OCI-LY3 (cell line): ENCODE data around the gene CPB1.

Source experiments
- H2AFZ ChIP-seq: fragments of 200-600, 300-600 bp; shearing (Covaris generic); 2 replicates; pipeline ENCODE4 v1.6.0; 2014; ENCODE audit warnings: antibody characterized with exemption, low read depth, low read length
- H3K27ac ChIP-seq: fragments of 200-600, 300-600 bp; sonication (generic); 2 replicates; pipeline ENCODE4 v1.5.1; 2014; ENCODE audit warnings: mild to moderate bottlenecking, low read length, moderate library complexity, mixed read lengths
- H3K27me3 ChIP-seq: fragments of 200-600, 300-600 bp; sonication (generic); 2 replicates; pipeline ENCODE4 v1.6.1; 2014; ENCODE audit warnings: low read depth, low read length, mixed read lengths
- H3K36me3 ChIP-seq: fragments of 200-600, 300-600 bp; sonication (generic); replicated peaks from 2 replicates; pipeline ENCODE3; 2014; ENCODE audit warnings: low read depth, low read length, mixed read lengths
- H3K4me1 ChIP-seq: fragments of 300-600, 200-600 bp; sonication (generic); 2 replicates; pipeline ENCODE4 v1.6.1; 2014; ENCODE audit warnings: low read length, mixed read lengths
- H3K4me2 ChIP-seq: fragments of 200-600, 300-600 bp; sonication (generic); 2 replicates; pipeline ENCODE4 v1.6.1; 2014; ENCODE audit warnings: low read length, mixed read lengths
- H3K4me3 ChIP-seq: fragments of 300-600, 200-600 bp; sonication (generic); 2 replicates; pipeline ENCODE4 v1.5.1; 2014; ENCODE audit warnings: antibody characterized with exemption, mild to moderate bottlenecking, low read length, moderate library complexity
- H3K79me2 ChIP-seq: fragments of 300-600, 200-600 bp; shearing (Covaris generic); 2 replicates; pipeline ENCODE4 v1.6.1; 2014; ENCODE audit warnings: mild to moderate bottlenecking, low read length, mixed read lengths
- H3K9ac ChIP-seq: fragments of 300-600, 200-600 bp; shearing (Covaris generic); 2 replicates; pipeline ENCODE4 v1.6.0; 2014; ENCODE audit warnings: mild to moderate bottlenecking, low read length, moderate library complexity
- H3K9me3 ChIP-seq: fragments of 200-600, 300-600 bp; shearing (Covaris generic); 2 replicates; pipeline ENCODE4 v1.6.1; 2014; ENCODE audit warnings: low read length, mixed read lengths; ENCODE audit not compliant: insufficient read depth
- H4K20me1 ChIP-seq: fragments of 200-600, 300-600 bp; sonication (generic); 2 replicates; pipeline ENCODE4 v1.6.1; 2016; ENCODE audit warnings: low read length, mixed read lengths; ENCODE audit not compliant: insufficient read depth
- CTCF ChIP-seq: fragments of 200-600, 300-600 bp; sonication (generic); IDR thresholded peaks from 2 replicates; pipeline ENCODE4 v1.5.1; 2014; ENCODE audit warnings: antibody characterized with exemption, low read length, low read depth
- EZH2phosphoT487 ChIP-seq: fragments of 200-600 bp; shearing (Covaris generic); IDR thresholded peaks from 2 replicates; pipeline ENCODE4 v1.6.1; 2018; ENCODE audit warnings: antibody characterized with exemption, mixed run types, low read depth

CPB1 gene

GRCh38 chr3:148789906-148790305 lies 37.7 kb upstream of the CPB1 start:
- H4K20me1 ChIP-seq: no peaks in the 10 kb centered on the region
- no peak overlapping the region for H3K27ac ChIP-seq
- no peak overlapping the region for H3K4me3 ChIP-seq
- H3K36me3 ChIP-seq: no peaks in the 10 kb centered on the region
- H3K4me1 ChIP-seq: no peaks in the 10 kb centered on the region
- H3K79me2 ChIP-seq: no peaks in the 10 kb centered on the region
- H3K9ac ChIP-seq: no peak overlapping the region
- H3K27me3 ChIP-seq: no peaks in the 10 kb centered on the region
- H3K9me3 ChIP-seq: no peaks in the 10 kb centered on the region
- TF ChIP-seq EZH2phosphoT487 (no peak), CTCF (no peak)
- H3K4me2 ChIP-seq: no peak overlapping the region
- H2AFZ ChIP-seq: no peak overlapping the region

GRCh38 chr3:148790370-148790769 lies 37.2 kb upstream of the CPB1 start:
- H4K20me1 ChIP-seq: no peaks in the 10 kb centered on the region
- H3K4me3 ChIP-seq: no peak overlapping the region
- H3K4me1 ChIP-seq: no peaks in the 10 kb centered on the region
- no peaks in the 10 kb centered on the region for H3K79me2 ChIP-seq
- H3K9ac ChIP-seq: no peak overlapping the region
- H3K9me3 ChIP-seq: no peaks in the 10 kb centered on the region
- no peak overlapping the region for H2AFZ ChIP-seq
- no peaks in the 10 kb centered on the region for H3K36me3 ChIP-seq
- H3K4me2 ChIP-seq: no peak overlapping the region
- no peaks in the 10 kb centered on the region for H3K27me3 ChIP-seq
- no peak overlapping the region for H3K27ac ChIP-seq
- TF ChIP-seq CTCF: no peak
- no peak for TF ChIP-seq EZH2phosphoT487

GRCh38 chr3:148790851-148791735 lies 36.5 kb upstream of the CPB1 start:
- no peak overlapping the region for H2AFZ ChIP-seq
- H3K4me1 ChIP-seq: no peaks in the 10 kb centered on the region
- TF ChIP-seq EZH2phosphoT487 (no peak), CTCF (no peak)
- H3K4me2 ChIP-seq: no peak overlapping the region
- H3K9me3 ChIP-seq: no peaks in the 10 kb centered on the region
- H3K27me3 ChIP-seq: no peaks in the 10 kb centered on the region
- H3K36me3 ChIP-seq: no peaks in the 10 kb centered on the region
- H3K9ac ChIP-seq: no peak overlapping the region
- H3K79me2 ChIP-seq: no peaks in the 10 kb centered on the region
- H3K4me3 ChIP-seq: no peak overlapping the region
- H4K20me1 ChIP-seq: no peaks in the 10 kb centered on the region
- no peak overlapping the region for H3K27ac ChIP-seq

GRCh38 chr3:148791920-148792319 lies 35.7 kb upstream of the CPB1 start:
- Histone ChIP-seq H4K20me1 (no peaks in the 10 kb centered on the region), H3K36me3 (no peaks in the 10 kb centered on the region), H3K9ac (no peak overlapping the region), H3K4me3 (no peak overlapping the region), H3K27me3 (no peaks in the 10 kb centered on the region), H3K9me3 (no peaks in the 10 kb centered on the region), H3K27ac (no peak overlapping the region), H3K79me2 (no peaks in the 10 kb centered on the region), H2AFZ (no peak overlapping the region), H3K4me2 (no peak overlapping the region), H3K4me1 (no peaks in the 10 kb centered on the region)
- TF ChIP-seq CTCF (no peak), EZH2phosphoT487 (no peak)
